CD4-positive, alpha-beta T cell treated with Interleukin-4 for 4 hours (primary cell): ENCODE results near the gene CCL24.
"Not testable (repeated sequence)": the region's sequence is repeated elsewhere in the genome, so short reads cannot be mapped to it uniquely, and the experiment has no call there.

Experiments
- DNase-seq: peaks from one replicate; pipeline ENCODE4 v3.0.0-alpha.2; 2020

Gene CCL24

DNA sequence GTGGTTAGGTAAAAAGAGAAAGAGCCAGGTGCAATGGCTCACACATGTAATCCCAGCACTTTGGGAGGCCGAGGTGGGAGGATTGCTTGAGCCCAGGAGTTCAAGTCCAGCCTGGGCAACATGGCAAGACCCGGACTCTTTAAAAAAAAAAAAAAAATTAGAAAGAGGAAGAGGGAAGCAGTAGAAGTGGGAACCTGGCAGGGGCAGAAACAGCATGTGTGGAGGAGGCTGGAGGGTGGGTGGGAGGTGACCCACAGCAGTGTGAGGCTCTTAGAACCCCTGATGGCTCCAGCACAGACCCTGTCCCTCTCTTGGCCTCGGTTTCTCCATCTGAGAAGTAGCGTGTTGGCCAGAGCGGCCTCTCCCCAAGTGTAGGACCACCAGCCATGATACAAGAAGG lies 4.9 kb upstream of the CCL24 start:
- DNase-seq: no peak

DNA sequence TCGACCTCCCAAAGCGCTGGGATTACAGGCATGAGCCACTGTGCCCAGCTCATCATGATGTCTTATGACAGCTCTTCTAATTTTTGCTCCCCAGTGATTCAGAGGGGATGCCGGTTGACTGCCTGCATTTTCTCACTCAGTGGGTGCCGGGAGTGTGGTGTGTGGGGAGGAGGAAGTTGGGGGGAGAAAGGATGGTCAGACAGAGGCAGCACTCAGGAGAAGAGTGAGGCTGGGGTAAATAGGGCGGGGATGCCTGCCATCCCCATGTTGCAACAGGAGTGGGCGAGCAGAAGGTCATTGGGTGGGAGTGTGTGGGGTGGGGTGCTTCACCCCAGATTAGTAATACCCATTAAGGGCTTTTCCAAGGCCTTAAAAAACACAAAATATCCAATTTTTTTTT lies 3.5 kb upstream of the CCL24 start:
- no peak for DNase-seq

DNA sequence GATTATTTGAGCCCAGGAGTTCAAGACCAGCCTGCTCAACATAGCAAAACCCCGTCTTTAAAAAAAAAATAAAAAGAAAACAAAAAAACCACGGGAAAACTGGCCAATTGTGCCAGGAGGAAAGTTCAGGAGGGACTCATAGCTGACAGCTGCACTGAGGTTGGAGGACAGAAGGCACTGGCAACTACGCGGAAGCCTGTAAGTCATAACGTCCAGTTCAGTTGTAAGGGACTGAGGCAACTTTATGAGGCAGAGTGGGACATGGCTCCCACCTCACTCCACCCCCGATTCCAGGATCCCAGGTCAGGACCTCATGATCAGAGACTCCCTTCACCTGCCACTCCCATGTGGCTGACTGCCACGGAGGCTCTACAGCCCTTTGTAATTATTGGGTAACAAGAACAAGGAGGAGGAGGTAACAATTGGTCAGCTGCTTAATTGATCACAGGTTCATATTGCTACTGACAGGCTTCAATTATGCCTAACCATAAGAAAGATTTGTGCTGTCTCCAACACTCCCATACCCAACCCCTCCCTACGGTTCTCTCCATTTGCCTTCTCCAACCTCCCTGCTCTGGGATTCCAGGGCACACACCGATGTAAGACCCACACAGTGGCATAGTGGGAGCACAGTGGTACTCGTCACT lies 1.9 kb upstream of the CCL24 start:
- no peak for DNase-seq

DNA sequence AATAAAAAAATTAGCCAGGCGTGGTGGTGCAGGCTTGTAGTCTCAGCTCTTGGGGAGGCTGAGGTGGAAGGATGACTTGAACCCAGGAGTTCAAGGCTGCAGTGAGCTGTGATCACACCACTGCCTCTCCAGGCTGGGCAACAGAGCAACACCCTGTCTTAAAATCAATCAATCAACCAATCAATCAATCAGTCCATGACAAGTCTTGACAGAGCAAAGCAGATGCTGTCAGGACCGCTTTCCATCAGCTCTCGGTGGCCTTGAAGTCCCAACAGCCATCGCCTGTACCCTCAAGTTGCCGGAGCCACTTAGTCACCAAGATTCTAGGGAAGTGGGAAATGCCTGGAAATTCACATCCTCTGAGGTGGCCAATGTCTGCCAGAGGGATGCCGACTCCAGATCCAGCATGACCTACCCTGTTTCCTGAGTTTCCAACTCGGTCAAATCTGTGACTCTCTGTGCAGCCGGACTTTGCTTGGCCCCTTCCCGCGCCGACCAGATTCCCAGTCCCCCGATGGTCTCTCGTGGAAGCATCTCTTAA lies 871 bp upstream of the CCL24 start:
- no peak for DNase-seq

DNA sequence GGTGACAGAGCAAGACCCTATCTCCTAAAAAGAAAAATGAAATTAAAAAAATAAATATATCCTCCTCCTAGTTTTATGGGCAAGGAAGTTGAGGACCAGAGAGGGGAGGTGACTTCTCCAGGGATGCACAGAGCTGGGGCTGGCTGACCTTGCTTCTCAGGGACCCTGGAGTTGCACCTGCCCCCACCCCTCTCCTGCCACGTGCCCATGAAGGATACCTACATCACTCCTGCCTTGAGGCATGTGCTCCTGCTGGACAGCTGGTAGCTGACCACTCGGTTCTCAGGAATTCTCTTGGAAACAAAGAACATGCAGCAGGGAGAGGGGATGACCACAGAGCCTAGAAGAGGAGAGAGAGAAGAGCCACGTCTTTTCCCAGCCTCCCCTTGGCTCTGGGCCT lies 522 bp downstream of the CCL24 start:
- DNase-seq: no peak

DNA sequence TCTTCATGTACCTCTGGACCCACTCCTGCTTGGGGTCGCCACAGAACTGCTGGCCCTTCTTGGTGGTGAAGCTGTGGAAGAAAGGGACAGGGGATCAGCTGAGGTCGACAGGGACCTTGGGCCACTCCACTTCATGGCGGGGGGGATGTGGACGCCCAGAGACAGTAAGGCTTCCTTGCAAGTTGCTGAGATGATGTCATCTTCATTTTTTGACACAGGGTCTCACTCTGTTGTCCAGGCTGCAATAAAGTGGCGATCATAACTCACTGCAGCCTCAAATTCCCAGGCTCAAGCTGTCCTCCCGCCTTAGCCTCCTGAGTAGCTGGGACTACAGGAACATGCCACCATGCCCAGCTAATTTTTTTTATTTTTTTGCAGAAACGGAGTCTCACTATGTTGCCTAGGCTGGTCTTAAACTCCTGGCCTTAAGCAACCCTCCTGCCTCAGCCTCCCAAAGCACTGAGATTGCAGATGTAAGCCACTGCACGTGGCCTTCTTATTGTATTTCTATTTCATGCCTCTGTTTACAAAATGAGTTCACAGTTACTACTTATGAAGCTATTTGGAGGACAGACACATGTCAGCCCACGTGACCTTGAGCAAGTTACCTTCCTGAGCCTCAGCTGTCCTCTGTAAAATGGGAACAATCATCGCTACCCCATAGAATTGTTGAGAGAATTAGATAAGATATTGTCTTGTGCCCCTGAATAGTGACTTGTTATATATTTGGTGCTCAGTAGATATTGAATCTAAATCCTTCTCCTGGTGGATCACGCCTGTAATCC lies 1.5 kb downstream of the CCL24 start:
- no peak for DNase-seq

DNA sequence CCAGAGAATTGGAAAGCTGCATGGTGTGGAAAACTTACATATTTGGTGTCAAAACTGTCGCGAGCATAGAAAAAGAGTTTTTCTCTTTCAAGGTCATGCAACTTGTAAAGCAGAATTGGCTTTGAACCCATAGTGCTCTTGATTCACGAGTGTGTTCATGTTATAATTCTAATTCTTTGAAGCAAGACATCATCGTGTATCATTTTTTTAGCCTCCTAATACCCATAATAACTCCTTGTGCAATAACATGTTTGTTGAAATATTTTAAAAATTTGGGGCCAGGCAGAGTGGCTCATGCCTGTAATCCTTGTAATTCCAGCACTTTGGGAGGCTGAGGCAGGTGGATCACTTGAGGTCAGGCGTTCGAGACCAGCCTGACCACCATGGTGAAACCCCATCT lies 4.2 kb downstream of the CCL24 start:
- DNase-seq: no peak

DNA sequence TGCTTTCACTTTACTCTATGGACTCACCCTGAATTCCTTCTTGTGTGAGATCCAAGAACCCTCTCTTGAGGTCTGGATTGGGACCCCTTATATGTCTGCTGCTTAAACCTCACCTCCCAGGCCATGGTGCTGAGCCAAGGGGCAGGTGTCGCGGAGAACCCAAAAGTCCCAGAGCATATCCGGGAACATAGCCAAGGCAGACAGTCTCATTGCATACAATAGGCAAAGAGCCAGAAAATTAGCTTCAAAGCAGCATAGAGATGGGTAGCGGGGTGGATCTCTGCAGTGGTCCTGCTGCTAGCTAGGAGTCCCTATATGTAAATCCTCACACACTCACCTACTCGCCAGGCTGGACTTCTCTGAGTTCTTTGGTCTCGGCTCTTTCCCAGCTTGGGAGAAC lies 5.5 kb downstream of the CCL24 start:
- no peak for DNase-seq

DNA sequence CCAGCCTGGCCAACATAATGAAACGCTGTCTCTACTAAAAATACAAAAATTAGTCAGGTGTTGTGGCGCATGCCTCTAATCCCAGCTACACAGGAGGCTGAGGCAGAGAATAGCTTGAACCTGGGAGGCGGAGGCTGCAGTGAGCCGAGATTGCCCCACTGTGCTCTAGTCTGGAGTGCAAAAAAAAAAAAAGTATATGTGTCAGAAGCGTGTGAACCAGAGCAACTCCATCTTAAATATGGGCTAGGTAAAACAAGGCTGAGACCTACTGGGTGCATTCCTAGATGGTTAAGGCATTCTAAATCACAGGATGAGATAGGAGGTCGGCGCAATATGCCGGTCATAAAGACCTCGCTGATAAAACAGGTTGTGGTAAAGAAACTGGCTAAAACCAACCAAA lies 6.2 kb downstream of the CCL24 start:
- no peak for DNase-seq

DNA sequence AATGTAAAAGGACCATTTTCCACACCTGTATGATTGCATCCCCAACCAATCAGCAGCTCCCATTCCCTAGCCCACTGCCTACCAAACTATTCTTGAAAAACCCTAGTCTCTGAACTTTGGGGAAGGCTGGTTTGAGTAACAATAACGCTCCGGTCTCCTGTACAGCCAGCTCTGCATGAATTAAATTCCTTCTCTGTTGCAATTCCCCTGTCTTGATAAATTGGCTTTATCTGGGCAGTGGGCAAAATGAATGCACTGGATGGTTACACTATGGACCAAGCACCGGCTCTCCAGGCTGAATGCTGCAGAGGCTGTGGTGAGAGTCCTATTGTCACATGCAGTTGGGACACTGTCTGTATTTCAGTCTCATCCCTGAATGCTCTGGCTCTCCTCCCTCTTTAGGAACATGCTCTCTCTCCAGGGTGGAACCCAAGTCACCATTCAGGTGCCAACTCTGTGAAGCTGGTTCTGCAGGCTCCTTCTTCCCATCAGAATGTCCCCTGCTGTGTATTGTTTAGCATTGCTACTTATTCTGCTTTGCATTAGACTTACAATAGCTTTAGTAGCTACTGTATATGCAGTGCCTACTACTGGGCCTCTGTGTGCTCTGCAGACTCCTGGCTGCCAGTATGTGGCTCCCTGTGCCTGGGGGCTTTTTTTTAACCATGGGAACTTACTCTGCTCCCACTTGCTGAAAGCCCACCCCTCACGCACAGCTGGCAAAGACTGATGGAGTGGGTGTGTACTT lies 6.9 kb downstream of the CCL24 start:
- DNase-seq: no peak

DNA sequence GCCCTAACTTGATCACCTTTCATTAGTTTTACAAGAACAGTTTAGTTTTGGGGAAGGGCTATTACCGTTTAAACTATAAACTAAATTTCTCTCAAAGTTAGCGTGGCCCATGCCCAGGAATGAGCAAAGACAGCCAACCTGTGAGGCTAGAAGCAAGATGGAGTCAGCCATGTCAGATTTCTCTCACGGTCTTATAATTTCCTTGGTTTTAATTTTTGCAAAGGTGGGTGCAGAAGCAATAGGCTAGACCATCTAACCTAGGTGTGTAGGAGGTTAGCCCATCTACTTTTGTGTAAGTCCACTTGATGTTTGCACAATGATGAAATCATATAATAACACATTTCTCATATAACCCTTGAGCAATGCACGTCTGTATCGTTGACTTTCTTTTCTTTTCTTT lies 8.9 kb downstream of the CCL24 start:
- DNase-seq: no peak

DNA sequence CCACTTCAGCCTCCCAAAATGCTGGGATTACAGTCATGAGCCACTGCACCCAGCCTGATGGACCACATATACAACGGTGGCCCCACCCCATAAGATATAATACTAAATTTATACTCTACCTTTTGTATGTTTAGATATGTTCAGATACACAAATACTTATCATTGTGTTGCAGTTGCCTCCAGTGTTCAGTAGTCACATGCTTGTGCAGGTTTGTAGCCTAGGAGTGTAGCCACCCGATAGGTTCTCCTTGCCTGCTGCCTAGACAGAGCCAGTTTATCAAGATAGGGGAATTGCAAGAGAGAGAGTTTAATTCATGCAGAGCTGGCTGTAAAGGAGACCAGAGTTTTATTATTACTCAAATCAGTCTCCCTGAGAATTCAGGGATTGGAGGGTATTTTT lies 9.6 kb downstream of the CCL24 start:
- no peak for DNase-seq

DNA sequence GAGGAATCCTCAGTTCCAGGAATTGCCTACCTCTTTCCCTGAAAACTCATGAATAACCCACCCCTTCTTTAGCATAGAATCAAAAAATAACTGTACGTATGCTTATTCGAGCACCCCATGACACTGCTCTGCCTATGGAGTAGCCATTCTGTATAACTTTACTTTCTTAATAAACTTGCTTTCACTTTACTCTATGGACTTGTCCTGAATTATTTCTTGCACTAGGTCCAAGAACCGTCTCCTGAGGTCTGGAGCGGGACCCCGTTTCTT lies 11.1 kb downstream of the CCL24 start:
- no peak for DNase-seq

DNA sequence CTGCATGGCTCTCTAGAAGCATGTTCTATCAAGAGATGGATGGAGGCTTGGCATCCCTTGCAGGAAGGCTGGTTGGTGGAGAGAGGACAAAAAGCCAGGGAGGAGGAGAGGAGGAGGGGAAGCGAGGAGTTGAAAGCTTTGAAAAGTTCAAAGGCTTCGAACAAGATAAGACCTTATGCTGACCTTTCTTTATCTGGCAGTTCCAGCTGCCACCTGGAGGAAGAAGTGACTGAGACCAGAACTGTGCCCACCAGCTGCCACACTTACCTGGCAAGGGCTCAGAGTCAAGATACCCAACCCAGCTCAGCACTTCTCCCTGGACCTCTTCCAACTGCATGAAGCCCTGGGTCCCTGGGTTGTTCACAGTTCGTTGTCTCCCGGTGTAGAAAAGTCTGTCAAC lies 14.8 kb downstream of the CCL24 start:
- DNase-seq: no peak

DNA sequence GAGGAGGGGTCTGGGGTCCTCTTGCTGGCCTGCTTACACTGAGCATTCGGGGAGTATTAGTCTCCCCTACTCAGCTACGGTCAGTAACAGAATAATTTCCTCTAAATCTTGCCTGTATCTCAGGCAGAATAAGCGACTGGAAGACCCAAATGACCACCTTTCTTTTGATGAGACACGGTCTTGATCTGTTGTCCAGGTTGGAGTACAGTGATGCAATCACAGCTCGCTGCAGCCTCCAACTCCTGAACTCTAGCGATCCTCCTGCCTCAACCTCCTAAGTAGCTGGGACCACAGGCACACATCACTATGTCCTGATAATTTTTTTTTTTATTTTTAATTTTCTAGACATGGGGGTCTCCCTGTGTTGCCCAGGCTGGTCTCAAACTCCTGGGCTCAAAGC lies 17.2 kb downstream of the CCL24 start:
- DNase-seq: no peak

DNA sequence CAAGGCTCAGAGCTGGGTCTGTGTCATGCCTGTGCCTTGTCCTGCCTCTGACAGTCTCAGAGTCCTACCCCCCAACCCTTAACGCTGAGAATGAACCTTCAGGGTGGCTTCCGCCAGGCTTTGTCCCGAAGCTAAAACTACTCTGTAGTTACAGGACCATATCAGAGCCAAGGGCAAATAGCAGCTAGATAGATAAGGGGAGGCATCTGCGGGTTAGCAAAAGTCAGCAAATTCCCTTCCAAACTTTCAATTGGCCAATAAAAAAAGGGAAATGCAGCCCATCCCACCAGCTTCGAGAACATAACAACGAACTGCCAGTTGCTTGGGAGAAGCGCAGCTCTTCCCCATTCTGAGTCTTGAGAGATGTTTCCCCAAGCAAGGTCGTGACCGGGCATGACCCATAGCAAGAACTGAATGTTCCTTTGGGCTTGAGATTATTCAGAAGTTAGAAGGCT lies 17.7 kb downstream of the CCL24 start:
- DNase-seq: no peak

DNA sequence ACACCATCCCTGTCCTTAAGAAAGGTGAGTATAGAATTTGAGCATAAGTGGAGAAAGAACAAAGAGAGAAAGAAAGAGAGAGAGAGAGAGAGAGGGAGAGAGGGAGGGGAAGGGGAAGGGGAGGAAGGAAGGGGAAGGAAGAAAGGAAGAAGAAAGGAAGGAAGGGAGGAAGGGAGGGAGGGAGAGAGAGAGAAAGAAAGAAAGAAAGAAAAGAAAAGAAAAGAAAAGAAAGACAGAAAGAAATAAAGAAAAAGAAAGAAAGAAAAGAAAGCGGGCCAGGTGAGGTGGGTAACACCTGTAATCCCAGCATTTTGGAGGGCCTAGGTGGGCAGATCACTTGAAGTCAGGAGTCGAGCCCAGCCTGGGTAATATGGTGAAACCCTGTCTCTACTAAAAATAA lies 19.9 kb downstream of the CCL24 start:
- no peak for DNase-seq

DNA sequence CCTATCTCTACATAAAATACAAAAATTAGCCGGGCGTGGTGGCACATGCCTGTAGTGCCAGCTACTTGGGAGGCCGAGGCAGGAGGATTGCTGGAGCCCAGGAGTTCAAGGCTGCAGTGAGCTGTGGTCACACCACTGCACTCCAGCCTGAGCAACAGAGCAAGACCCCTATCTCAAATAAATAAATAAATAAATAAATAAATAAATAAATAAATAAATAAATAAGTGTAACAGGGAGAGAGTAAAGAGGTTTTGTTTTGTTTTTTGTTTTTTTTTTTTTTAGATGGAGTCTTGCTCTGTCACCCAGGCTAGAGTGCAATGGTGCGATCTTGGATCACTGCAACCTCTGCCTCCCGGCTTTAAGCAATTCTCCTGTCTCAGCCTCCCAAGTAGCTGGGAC lies 21.0 kb downstream of the CCL24 start:
- DNase-seq: not testable (repeated sequence)

DNA sequence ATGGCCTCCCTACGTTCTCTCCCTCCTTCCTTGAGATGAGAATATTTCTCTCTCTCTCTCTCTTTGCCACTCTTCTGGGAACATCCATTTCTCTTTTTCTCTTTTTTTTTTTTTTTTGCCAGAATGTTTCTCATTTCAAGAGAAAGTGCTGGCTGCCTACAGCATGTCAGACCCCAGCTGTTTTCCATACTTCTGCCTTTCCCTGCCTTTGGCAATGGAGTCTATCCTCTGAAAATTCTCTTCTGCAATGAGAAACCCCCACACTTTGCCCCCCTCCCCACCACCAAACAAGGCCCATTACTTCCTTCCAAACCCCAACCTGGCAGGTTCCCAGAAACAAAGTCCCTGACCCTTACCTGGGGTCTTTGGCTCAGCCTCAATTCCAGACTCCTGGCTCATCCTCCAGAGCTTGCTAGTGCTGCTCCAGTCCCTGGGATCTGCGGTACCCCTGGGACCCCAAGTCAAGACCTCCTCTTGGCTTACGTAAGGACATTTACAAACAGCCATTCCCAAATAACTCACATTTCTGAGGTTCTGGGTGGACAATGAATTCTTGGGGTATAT lies 24.2 kb downstream of the CCL24 start:
- DNase-seq: no peak

DNA sequence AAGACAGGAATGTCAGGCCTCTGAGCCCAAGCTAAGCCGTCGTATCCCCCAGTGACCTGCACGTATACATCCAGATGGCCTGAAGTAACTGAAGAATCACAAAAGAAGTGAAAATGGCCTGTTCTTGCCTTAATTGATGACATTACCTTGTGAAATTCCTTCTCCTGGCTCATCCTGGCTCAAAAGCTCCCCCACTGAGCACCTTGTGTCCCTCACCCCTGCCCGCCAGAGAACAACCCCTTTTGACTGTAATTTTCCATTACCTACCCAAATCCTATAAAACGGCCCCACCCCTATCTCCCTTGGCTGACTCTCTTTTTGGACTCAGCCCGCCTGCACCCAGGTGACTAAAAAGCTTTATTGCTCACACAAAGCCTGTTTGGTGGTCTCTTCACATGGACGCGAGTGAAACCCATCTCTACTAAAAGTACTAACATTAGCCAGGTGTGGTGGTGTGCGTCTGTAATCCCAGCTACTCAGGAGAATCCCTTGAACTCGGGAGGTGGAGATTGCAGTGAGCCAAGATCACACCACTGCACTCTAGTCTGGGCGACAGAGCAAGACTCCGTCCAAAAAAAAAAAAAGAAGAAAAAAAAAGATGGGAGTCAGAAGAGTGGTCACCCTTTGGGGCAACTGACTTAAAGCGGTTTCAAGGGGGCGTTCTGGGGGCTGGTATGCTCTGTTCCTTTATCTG lies 25.3 kb downstream of the CCL24 start:
- not testable (repeated sequence) for DNase-seq

DNA sequence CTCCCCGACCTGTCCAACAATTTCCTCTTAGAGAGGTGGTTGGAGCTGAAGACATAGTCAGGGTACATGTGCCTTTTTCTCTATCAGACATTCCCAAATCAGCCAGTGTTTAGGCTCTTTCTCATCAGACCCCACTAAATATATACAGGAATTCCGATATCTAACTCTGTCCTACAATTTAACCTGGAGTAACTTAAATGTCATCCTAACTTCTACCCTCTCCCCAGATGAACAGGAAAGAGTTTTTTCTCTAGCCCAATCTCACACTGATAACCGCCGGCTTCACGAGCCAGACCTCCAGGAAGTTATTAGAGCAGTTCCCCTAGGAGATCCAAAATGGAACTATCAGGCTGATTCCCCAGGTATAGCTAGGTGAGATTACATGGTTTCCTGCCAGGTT lies 30.5 kb downstream of the CCL24 start:
- not testable (repeated sequence) for DNase-seq

DNA sequence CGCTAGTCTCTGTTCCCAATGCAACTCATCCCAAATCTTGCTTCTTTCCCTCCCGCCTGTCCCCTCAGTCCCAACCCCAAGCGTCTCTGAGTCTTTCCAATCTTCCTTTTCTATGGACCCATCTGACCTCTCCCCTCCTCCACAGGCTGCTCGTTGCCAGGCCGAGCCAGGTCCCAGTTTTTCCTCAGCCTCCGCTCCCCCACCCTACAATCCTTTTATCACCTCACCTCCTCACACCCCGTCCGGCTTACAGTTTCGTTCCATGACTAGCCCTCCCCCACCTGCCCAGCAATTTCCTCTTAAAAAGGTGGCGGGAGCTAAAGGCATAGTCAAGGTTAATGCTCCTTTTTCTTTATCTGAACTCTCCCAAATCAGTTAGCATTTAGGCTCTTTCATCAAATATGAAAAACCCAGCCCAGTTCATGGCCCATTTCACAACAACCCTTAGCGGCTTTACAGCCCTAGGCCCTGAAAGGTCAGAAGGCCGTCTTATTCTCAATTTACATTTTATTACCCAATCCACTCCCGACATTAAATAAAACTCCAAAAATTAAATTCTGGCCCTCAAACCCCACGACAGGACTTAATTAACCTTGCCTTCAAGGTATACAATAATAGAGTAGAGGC lies 32.8 kb downstream of the CCL24 start:
- DNase-seq: not testable (repeated sequence)

DNA sequence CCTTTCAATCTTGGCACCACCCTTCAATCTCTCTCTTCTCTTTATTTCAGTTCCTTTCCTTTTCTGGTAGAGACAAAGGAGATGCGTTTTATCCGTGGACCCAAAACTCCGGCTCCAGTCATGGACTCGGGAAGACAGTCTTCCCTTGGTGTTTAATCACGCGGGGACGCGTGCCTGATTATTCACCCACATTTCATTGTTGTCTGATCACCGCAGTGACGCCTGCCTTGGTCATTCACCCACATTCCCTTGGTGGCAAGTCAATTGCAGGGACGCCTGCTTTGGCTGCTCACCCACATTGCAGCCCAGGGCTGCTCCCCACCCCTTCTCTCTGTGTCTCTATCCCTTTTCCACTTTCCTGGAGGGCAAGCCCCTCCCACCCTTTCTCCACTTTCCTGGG lies 34.1 kb downstream of the CCL24 start:
- not testable (repeated sequence) for DNase-seq
